Fibroblast of peridontal ligament (primary cell): ENCODE measurements around the gene SPATC1L.
"Not testable (repeated sequence)": the region's sequence is repeated elsewhere in the genome, so short reads cannot be mapped to it uniquely, and the experiment has no call there.

Source experiments
- DNase-seq: peaks from one replicate; pipeline ENCODE4 v3.0.0-alpha.2; 2010; ENCODE audit errors: extremely low read depth

SPATC1L gene

GRCh38 chr21:46183910-46184624, at the start of gene SPATC1L:
Gene SPATC1L, minus strand, starts transcription at chr21:46184459. Its CDS starts 1,643 bp downstream, at chr21:46182816.
- peak; percentile 66 for DNase-seq

- no peak for DNase-seq
Measured at GRCh38 chr21:46229923-46230260, 45.6 kb upstream of the SPATC1L start.

DNA sequence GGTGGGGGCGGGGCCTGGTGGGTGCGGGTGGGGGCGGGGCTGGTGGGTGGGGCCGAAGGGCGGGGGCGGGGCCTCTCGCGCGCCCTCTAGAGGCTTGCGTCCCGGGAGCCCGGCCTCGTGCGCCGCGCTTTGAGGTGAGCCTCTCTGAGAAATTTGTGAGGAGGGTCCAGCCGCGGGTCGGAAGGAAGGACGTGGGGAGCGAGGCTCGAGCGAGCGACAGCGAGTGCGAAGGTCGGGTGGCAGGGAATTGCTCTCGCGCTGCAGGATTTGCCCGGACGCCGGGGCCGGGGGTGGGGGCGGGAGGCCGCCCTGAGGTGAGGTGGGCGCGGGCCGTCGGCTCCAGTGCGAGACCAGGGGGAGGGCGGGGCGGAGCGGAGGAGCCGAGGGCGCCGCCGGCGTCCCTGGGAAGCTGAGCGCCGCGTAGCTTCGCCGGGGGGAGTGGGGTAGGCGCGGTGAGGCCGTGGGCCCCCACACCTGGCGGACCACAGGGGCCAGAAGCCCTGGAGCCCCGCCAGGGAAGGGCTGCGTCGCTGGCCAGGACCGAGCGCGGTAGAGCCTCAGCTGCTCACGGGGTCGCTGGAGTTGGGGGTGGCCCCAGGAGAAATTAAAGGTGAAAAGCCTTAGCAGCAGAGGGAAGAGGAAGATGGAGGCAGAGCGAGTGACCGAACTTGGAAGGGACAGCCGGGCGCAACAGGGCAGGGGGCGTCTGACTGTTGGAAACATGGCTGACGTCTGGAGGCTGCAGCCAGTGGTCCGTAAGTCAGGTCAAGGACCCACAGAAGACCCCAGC, 45.1 kb upstream of the SPATC1L start:
- DNase-seq: no peak

GRCh38 chr21:46228345-46229051, 44.2 kb upstream of the SPATC1L start, which contains the start of gene LSS:
Gene LSS, minus strand, starts transcription at chr21:46228774. Its CDS starts 29 bp downstream, at chr21:46228745.
- DNase-seq: peak; percentile 96

DNA sequence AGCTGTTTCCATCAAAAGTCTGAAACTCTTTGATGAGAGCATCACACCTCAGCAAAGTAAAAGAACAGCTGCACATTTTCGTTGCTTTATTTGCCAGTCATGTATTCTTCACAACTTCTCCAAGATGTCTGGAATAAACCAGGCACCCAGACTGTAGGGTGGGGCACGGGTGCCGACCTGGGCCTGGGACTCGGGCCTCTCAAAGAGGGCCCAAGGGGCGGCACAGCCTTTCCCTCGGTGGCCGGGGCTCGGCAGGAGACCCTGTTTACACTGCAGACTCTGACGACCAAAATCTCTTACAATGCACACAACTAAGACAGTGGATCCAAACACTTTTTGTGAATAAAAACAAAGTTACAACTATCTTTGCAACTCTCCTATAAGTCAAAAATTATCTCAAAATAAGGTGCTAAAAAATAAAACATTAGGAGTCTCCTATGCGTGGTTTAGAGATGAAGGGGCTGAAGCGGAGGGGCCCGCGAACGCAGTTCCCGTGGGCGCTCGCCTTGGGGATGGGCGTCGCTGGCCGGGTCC, 43.6 kb upstream of the SPATC1L start:
- DNase-seq: no peak

DNA sequence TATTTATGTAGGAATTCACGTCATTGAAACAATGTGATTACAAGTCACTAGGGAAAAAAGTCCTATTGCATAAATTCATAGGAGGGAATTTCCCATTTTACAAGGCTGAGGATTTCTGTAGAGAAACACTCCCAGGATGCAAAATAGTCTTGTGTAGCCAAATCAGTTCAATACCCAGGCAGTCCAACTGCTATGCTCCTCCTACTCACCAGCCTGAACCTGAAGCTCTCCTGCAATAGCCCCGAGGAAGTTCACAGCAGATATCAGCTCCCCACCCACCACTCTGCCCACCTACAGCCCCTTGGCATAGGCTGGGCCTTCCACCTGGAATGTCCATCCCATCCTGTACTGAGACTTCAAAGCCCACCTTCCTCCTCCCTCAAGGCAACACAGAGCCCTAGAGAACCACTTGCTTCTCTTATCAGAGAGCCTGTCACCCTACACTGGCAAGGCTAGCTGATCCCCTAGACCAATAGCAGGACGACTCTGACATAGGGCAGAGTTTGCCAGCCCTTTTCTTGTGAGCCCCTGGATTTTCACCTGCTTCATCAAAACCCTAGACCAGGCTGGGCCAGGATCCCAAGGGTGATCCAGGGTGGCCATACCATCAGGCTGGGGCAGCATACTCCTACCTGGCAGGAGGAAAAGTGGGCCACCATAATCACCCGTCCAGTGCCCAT, 42.8 kb upstream of the SPATC1L start:
- DNase-seq: peak; percentile 61

GRCh38 chr21:46226146-46226545, 41.9 kb upstream of the SPATC1L start:
- DNase-seq: no peak

DNA sequence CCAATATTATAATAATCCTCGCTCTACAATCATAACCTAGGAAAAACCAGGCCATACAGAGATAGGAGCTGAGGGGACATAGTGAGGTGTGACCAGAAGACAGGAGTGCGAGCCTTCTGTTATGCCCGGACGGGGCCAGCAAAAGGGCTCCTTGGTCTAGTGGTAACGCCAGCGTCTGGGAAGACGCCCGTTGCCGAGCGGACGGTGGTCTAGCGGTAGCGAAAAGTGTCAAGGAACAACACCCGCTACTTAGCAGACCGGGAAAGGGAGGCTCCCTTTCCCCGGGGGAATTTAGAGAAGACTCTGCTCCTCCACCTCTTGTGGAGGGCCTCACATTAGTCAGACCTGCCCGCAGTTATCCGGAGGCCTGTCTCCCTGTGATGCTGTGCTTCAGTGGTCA, 39.4 kb upstream of the SPATC1L start:
- DNase-seq: not testable (repeated sequence)

- no peak for DNase-seq
Measured at GRCh38 chr21:46223217-46223616, 39.0 kb upstream of the SPATC1L start.

DNA sequence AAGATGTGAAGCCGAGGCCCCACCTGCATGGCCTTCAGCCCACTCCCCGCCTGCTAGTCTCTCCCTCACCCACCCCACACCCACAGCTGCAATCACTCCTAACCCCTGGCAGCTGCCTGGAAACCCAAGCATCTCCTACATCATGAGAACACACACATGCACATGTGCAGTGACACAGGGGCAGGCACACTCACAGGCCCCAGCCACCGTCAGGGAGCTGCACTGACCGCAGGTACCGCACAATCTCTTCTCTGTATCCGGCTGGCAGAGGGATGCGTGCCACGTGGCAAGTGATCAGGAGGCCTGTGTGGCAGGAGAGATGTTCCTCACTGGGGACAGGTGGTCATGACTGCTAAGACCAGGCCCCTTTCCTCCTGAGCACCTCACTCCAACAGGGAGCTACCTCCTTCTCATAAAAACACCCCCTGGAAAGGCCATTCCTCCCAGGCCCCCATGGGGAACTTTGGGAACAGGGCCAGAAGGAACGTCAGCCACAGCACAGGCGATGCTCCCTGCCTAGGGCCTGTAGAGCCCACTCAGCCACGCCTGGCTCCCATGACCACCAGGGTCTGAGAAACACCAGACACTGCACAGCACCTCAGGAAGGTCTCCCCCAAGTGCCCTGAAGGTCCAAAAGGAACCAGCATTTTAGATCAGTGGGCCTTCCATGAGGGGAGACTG, 38.3 kb upstream of the SPATC1L start:
- DNase-seq: no peak

- DNase-seq: no peak
Measured at GRCh38 chr21:46221664-46222435, 37.6 kb upstream of the SPATC1L start.

- DNase-seq: no peak
Measured at GRCh38 chr21:46220847-46221246, 36.6 kb upstream of the SPATC1L start.

GRCh38 chr21:46220275-46220810, 36.1 kb upstream of the SPATC1L start:
- DNase-seq: no peak

GRCh38 chr21:46219591-46220239, 35.5 kb upstream of the SPATC1L start:
- DNase-seq: no peak

GRCh38 chr21:46218906-46219590, 34.8 kb upstream of the SPATC1L start:
- no peak for DNase-seq

- DNase-seq: no peak
Measured at GRCh38 chr21:46217511-46218196, 33.4 kb upstream of the SPATC1L start.

GRCh38 chr21:46216132-46216747, 32.0 kb upstream of the SPATC1L start:
- DNase-seq: no peak
